ENCODE measurements around the gene CYFIP1.

Gene CYFIP1

GRCh38 chr15:22911306-22911705 lies 68.9 kb downstream of the CYFIP1 start:
- peaks cover 100% of the 10 kb centered on the region for H3K36me3 Mint-ChIP-seq (ENCODE audit: low read depth)
- no peaks in the 10 kb centered on the region for H3K27me3 Mint-ChIP-seq
- no peak overlapping the region for H3K4me3 Mint-ChIP-seq
- no peaks in the 10 kb centered on the region for H3K9me3 Mint-ChIP-seq
- intact Hi-C loops (cut with micrococcal nuclease), result no loop called here
- H3K27ac Mint-ChIP-seq, result no peak overlapping the region
- no peaks in the 10 kb centered on the region for H3K4me1 Mint-ChIP-seq (ENCODE audit: low read depth)

DNA sequence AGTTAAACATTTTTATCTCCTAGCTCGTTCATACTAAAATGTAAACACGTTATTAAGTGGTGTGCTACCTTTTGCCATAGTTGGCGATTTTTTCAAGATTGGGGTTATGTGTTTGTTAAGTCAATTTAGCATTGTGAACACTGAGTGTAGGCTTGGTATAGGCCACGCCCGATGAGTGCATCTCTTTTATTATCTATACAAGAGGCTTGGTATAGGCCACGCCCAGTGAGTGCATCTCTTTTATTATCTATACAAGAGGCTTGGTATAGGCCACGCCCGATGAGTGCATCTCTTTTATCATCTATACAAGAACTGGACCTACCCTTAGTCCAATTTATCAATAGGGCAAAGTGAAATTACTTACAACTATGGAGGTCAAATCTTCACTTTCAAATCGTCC lies 71.3 kb downstream of the CYFIP1 start:
- Mint-ChIP-seq H3K4me3 (no peak overlapping the region), H3K4me1 (ENCODE audit: low read depth) (no peaks in the 10 kb centered on the region), H3K27ac (no peak overlapping the region), H3K36me3 (ENCODE audit: low read depth) (peaks cover 100% of the 10 kb centered on the region), H3K27me3 (no peaks in the 10 kb centered on the region), H3K9me3 (no peaks in the 10 kb centered on the region)
- intact Hi-C loops (cut with micrococcal nuclease), result loop anchor here (5.0 kb wide), 1 partner anchor 47 kb away; no protein-coding TSS in a partner anchor

DNA sequence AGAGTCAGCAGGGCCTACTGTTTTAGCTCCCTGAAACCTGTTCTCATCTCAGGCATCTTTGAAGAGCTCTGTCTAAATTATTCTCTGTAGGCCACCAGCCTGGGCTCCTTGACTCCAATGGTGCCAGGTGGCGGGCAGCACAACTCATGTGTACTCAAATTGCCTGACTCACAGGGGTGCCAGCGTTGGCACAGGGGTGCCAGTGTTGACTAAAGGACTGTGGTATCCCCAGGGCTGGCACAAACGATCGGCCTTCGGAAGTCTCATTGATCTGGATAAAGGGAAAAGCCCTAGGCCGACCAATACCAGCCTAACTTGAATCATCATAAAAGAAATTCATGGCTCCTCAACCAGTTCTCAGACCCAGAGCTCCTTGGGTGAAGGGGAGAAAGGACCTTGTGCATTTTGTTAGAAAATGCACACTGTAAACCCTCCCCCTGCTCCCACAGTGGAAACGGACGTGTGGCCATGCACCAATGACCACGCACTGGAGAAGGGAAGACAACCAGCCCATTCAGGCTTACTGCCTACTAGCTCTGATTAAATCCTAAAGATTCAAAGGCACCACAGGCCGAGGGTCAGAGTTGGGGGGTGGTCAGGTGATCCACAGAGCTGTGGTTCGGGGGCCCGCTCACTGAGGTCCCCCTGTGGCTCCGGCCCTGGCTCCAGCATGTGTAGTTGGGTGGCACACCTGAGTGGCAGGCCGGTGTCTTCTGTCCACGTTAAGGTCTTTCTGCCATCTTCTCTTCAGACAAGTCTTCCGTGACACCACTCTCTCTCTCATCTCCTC lies 72.8 kb downstream of the CYFIP1 start:
- H3K27ac Mint-ChIP-seq, result no peak overlapping the region
- intact Hi-C loops (cut with micrococcal nuclease), result loop anchor here (5.0 kb wide), 1 partner anchor 45 kb away; no protein-coding TSS in a partner anchor
- H3K27me3 Mint-ChIP-seq, result no peaks in the 10 kb centered on the region
- H3K36me3 Mint-ChIP-seq (ENCODE audit: low read depth), result peaks cover 100% of the 10 kb centered on the region
- H3K4me1 Mint-ChIP-seq (ENCODE audit: low read depth), result no peaks in the 10 kb centered on the region
- H3K9me3 Mint-ChIP-seq, result no peaks in the 10 kb centered on the region
- no peak overlapping the region for H3K4me3 Mint-ChIP-seq

GRCh38 chr15:22904736-22905135 lies 75.4 kb downstream of the CYFIP1 start:
- peaks cover 100% of the 10 kb centered on the region for H3K36me3 Mint-ChIP-seq (ENCODE audit: low read depth)
- no peak overlapping the region for H3K4me3 Mint-ChIP-seq
- intact Hi-C loops (cut with micrococcal nuclease), result loop anchor here (5.0 kb wide), 1 partner anchor 42 kb away; no protein-coding TSS in a partner anchor
- no peak overlapping the region for H3K27ac Mint-ChIP-seq
- H3K4me1 Mint-ChIP-seq (ENCODE audit: low read depth), result no peaks in the 10 kb centered on the region
- H3K27me3 Mint-ChIP-seq, result no peaks in the 10 kb centered on the region
- H3K9me3 Mint-ChIP-seq, result no peaks in the 10 kb centered on the region

DNA sequence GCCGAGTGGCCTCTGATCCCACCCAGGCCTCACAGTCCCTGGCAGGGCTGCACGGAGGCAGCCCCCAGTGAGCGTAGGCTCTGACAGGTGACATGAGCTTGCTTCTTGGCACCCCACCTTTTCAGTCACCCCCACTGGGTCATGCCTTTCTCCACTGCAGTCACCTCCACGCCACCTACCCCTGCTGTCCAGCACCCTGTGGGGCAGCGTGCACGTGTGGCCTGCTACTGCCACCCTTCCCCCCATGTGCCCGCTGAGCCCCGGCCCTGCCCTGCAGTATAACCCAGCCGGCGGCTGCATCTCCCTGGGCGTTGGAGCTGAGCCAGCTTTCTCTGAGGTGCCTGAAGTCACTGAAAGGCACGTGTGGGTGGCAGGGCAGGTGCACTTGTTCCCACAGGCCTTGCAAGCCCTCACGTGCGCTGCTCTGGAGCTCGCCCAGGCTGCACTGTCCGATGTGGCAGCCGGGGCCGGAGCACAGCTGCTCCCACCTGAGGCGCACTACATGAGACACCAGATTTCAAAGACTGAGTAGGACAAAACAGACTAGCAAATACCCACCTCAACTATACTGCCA lies 76.1 kb downstream of the CYFIP1 start:
- no peak overlapping the region for H3K4me3 Mint-ChIP-seq
- no peaks in the 10 kb centered on the region for H3K4me1 Mint-ChIP-seq (ENCODE audit: low read depth)
- H3K9me3 Mint-ChIP-seq, result no peaks in the 10 kb centered on the region
- H3K27ac Mint-ChIP-seq, result no peak overlapping the region
- H3K27me3 Mint-ChIP-seq, result no peaks in the 10 kb centered on the region
- peaks cover 100% of the 10 kb centered on the region for H3K36me3 Mint-ChIP-seq (ENCODE audit: low read depth)
- intact Hi-C loops (cut with micrococcal nuclease), result no loop called here

DNA sequence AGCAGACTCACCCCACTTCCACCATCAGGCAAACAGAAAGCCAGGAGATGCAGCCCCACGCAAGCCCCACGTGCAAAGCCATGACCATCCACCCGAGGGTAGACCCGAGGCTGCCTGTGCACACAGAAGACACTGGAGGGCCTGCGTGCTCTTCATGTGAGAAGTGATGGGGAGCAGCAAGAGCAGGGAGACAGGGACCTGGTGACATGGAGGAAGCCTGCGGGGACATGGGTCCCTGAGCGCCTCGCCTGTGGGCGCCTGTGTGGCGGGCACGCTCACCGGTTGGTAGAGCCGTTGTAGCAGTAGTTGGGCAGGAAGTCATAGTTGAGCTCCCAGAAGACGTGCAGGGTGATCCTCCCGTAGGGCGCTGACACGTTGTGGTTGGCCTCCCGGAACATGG lies 76.7 kb downstream of the CYFIP1 start:
- H3K27me3 Mint-ChIP-seq, result no peaks in the 10 kb centered on the region
- no peak overlapping the region for H3K27ac Mint-ChIP-seq
- H3K9me3 Mint-ChIP-seq, result no peaks in the 10 kb centered on the region
- H3K4me3 Mint-ChIP-seq, result no peak overlapping the region
- H3K36me3 Mint-ChIP-seq (ENCODE audit: low read depth), result peaks cover 100% of the 10 kb centered on the region
- no peaks in the 10 kb centered on the region for H3K4me1 Mint-ChIP-seq (ENCODE audit: low read depth)
- intact Hi-C loops (cut with micrococcal nuclease), result no loop called here

GRCh38 chr15:22902981-22903380 lies 77.2 kb downstream of the CYFIP1 start:
- Mint-ChIP-seq H3K27me3 (no peaks in the 10 kb centered on the region), H3K4me1 (ENCODE audit: low read depth) (no peaks in the 10 kb centered on the region), H3K9me3 (no peaks in the 10 kb centered on the region), H3K36me3 (ENCODE audit: low read depth) (peaks cover 99% of the 10 kb centered on the region), H3K4me3 (no peak overlapping the region), H3K27ac (no peak overlapping the region)
- intact Hi-C loops (cut with micrococcal nuclease), result no loop called here

DNA sequence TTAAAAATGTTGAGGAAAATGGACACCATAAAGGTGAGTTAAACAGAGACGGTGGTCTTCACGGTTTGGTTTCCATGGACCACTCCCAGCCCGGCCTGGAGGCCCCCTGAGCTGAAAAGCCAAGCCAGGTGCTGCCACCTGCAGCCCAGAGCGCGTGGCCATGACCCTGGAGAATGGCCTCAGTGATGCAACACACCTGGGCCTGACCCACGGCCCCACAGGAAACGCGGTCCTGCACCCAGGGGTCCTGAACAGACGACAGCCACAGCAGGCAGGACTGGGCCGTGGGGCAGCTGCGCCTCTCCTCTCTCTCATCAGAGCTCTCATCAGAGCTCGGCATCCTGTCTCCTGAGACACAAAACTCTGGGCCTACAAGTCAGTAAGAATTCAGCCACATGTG lies 77.6 kb downstream of the CYFIP1 start:
- intact Hi-C loops (cut with micrococcal nuclease), result no loop called here
- Mint-ChIP-seq H3K27ac (no peak overlapping the region), H3K27me3 (no peaks in the 10 kb centered on the region), H3K4me3 (no peak overlapping the region), H3K36me3 (ENCODE audit: low read depth) (peaks cover 99% of the 10 kb centered on the region), H3K9me3 (no peaks in the 10 kb centered on the region), H3K4me1 (ENCODE audit: low read depth) (no peaks in the 10 kb centered on the region)

DNA sequence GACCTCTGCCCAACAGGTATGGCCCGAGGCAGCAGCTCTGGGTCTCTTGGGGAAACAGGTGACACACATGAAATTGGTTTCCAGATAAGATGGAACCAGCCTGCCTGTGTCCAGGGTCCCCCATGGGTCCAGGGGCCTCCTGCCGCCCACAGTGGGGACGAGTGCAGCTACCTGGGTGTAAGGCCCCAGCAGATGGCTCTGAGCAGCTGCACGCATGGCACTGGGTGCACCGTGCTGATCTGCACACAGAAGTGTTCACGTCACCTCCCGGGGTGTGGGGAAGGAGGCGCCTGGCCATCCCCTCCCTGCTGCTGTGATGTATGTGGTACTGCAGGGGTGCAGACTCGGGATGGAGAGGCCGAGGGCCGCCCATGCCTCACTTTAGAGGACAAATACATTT lies 78.1 kb downstream of the CYFIP1 start:
- intact Hi-C loops (cut with micrococcal nuclease), result no loop called here
- Mint-ChIP-seq H3K4me3 (no peak overlapping the region), H3K27me3 (no peaks in the 10 kb centered on the region), H3K36me3 (ENCODE audit: low read depth) (peaks cover 99% of the 10 kb centered on the region), H3K9me3 (no peaks in the 10 kb centered on the region), H3K27ac (no peak overlapping the region), H3K4me1 (ENCODE audit: low read depth) (no peaks in the 10 kb centered on the region)

GRCh38 chr15:22895465-22896190 lies 84.5 kb downstream of the CYFIP1 start:
- H3K27me3 Mint-ChIP-seq, result no peaks in the 10 kb centered on the region
- H3K27ac Mint-ChIP-seq, result no peak overlapping the region
- no peaks in the 10 kb centered on the region for H3K4me1 Mint-ChIP-seq (ENCODE audit: low read depth)
- intact Hi-C loops (cut with micrococcal nuclease), result no loop called here
- no peaks in the 10 kb centered on the region for H3K9me3 Mint-ChIP-seq
- peaks cover 95% of the 10 kb centered on the region for H3K36me3 Mint-ChIP-seq (ENCODE audit: low read depth)
- H3K4me3 Mint-ChIP-seq, result no peak overlapping the region

DNA sequence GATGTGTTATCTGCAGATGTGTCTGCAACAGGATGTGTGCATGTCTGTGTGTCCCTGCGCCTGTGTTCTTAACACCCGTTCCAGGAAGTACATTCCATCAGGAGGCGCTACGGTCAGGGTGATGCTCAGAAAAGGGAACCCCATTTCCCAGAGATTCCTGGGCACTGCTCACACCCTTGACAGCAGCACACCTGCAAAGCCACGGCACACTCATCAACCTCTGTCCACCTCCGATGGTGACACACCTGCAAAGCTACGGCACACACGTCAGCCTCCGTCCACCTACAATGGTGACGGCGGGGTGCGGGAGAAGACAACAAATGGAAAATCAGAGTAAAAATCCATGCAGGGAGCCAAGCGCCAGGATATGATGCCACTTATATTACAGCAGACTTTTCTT lies 86.3 kb downstream of the CYFIP1 start:
- peaks cover 95% of the 10 kb centered on the region for H3K36me3 Mint-ChIP-seq (ENCODE audit: low read depth)
- intact Hi-C loops (cut with micrococcal nuclease), result no loop called here
- no peak overlapping the region for H3K4me3 Mint-ChIP-seq
- no peaks in the 10 kb centered on the region for H3K4me1 Mint-ChIP-seq (ENCODE audit: low read depth)
- H3K27me3 Mint-ChIP-seq, result no peaks in the 10 kb centered on the region
- H3K9me3 Mint-ChIP-seq, result no peaks in the 10 kb centered on the region
- H3K27ac Mint-ChIP-seq, result no peak overlapping the region

GRCh38 chr15:22893081-22893480 lies 87.1 kb downstream of the CYFIP1 start:
- Mint-ChIP-seq H3K36me3 (ENCODE audit: low read depth) (peaks cover 96% of the 10 kb centered on the region), H3K27ac (no peak overlapping the region), H3K9me3 (no peaks in the 10 kb centered on the region), H3K4me1 (ENCODE audit: low read depth) (no peaks in the 10 kb centered on the region), H3K4me3 (no peak overlapping the region), H3K27me3 (no peaks in the 10 kb centered on the region)
- intact Hi-C loops (cut with micrococcal nuclease), result no loop called here

DNA sequence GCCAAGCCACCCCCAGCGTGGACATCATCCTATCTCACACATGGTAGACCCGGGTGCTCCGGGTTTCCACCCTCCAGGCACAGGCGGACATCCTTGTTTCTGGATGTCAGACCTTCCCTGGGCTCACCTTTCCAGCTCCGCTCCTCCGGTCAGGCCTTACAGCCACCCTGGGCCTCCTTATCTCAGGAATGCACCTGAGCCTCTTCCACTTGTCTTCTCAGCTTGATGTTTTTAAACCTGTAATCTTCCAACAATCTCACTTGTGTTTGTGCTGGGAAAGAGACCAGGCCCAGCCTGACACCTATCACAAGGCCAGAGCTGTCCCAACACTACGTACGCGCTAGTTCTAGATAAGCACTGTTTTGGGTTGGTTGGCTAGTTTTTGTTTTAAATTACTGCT lies 87.8 kb downstream of the CYFIP1 start:
- H3K4me3 Mint-ChIP-seq, result no peak overlapping the region
- intact Hi-C loops (cut with micrococcal nuclease), result no loop called here
- no peak overlapping the region for H3K27ac Mint-ChIP-seq
- no peaks in the 10 kb centered on the region for H3K9me3 Mint-ChIP-seq
- H3K36me3 Mint-ChIP-seq (ENCODE audit: low read depth), result peaks cover 96% of the 10 kb centered on the region
- no peaks in the 10 kb centered on the region for H3K27me3 Mint-ChIP-seq
- H3K4me1 Mint-ChIP-seq (ENCODE audit: low read depth), result no peaks in the 10 kb centered on the region

DNA sequence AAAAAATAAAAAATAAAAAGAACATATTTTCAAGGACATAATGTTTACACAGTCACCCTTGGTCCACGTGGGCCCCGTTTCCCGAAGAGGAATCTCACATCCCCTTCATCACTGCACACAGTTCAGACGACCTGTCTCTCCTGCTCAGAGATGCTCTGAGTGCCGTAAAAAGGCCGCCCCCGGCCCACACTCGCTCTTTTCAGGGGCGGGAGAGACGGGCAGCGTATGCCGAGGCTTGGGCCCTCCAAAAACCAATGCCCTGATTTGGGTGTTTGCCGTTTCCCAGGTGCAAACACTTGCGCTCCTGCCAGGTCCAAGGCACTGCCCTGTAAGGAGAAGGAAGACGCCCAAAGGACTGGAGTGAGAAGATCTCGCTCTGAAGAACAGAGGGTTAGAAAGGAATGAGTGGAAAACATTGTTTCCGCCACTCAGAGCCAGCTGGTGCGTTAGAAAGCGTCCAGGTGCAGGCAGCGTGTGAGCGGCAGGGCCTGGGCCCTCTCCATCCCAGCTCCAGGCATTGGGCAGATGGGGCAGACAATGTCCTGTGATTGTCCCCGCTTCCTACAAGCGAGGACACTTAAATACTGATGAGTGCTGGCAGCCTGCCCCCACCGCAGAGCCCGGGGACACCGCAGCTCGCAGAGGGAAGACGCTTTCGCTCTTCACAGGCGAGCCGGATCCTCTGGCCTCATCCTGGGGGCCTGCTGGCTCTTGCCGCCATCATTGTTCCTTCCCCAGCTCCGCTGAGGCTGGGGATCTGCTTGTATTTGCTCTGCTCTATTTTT lies 88.5 kb downstream of the CYFIP1 start:
- Mint-ChIP-seq H3K4me3 (no peak overlapping the region), H3K27me3 (no peaks in the 10 kb centered on the region), H3K27ac (no peak overlapping the region), H3K9me3 (no peaks in the 10 kb centered on the region), H3K36me3 (ENCODE audit: low read depth) (peaks cover 96% of the 10 kb centered on the region), H3K4me1 (ENCODE audit: low read depth) (no peaks in the 10 kb centered on the region)
- intact Hi-C loops (cut with micrococcal nuclease), result no loop called here
